Inflammatory macrophage treated with lipopolysaccharide for 4 hours (primary cell): Measurements from ENCODE around the gene ENPP5.
A peak's percentile ranks its signal among the peaks of the same experiment; 100 is the strongest.

Experiments used
- DNase-seq: peaks from one replicate; pipeline ENCODE4 v3.0.0-alpha.2; 2020

Gene ENPP5

GRCh38 chr6:46170357-46171289 is at the start of gene ENPP5:
Gene ENPP5, minus strand, starts transcription at chr6:46170980. Its CDS starts 2,718 bp downstream, at chr6:46168262.
- peak; percentile 5 for DNase-seq

- DNase-seq, result no peak
Measured at GRCh38 chr6:46219661-46220060, 48.9 kb upstream of the ENPP5 start.

GRCh38 chr6:46218457-46218856 is 47.7 kb upstream of the ENPP5 start:
- no peak for DNase-seq

GRCh38 chr6:46217671-46218131 is 46.9 kb upstream of the ENPP5 start:
- peak; percentile 53 for DNase-seq

GRCh38 chr6:46216879-46217278 is 46.1 kb upstream of the ENPP5 start:
- DNase-seq, result no peak

- DNase-seq, result no peak
Measured at GRCh38 chr6:46215777-46216176, 45.0 kb upstream of the ENPP5 start.

GRCh38 chr6:46215213-46215612 is 44.4 kb upstream of the ENPP5 start:
- no peak for DNase-seq

GRCh38 chr6:46211917-46212316 is 41.1 kb upstream of the ENPP5 start:
- no peak for DNase-seq

GRCh38 chr6:46210294-46210693 is 39.5 kb upstream of the ENPP5 start:
- no peak for DNase-seq

GRCh38 chr6:46208303-46208702 is 37.5 kb upstream of the ENPP5 start:
- DNase-seq, result no peak

GRCh38 chr6:46207174-46207573 is 36.4 kb upstream of the ENPP5 start:
- no peak for DNase-seq

GRCh38 chr6:46204880-46205650 is 34.3 kb upstream of the ENPP5 start:
- no peak for DNase-seq

- no peak for DNase-seq
Measured at GRCh38 chr6:46203391-46204177, 32.8 kb upstream of the ENPP5 start.

- no peak for DNase-seq
Measured at GRCh38 chr6:46201702-46202101, 30.9 kb upstream of the ENPP5 start.

GRCh38 chr6:46199387-46199786 is 28.6 kb upstream of the ENPP5 start:
- no peak for DNase-seq

GRCh38 chr6:46191961-46192360 is 21.2 kb upstream of the ENPP5 start:
- no peak for DNase-seq

GRCh38 chr6:46190889-46191288 is 20.1 kb upstream of the ENPP5 start:
- DNase-seq, result no peak

GRCh38 chr6:46189726-46190125 is 18.9 kb upstream of the ENPP5 start:
- no peak for DNase-seq

- DNase-seq, result no peak
Measured at GRCh38 chr6:46186583-46186982, 15.8 kb upstream of the ENPP5 start.

GRCh38 chr6:46184114-46184513 is 13.3 kb upstream of the ENPP5 start:
- no peak for DNase-seq

GRCh38 chr6:46175976-46176375 is 5.2 kb upstream of the ENPP5 start:
- DNase-seq, result no peak

GRCh38 chr6:46175446-46175845 is 4.7 kb upstream of the ENPP5 start:
- DNase-seq, result no peak

- no peak for DNase-seq
Measured at GRCh38 chr6:46174904-46175303, 4.1 kb upstream of the ENPP5 start.
